H1 (cell line): ENCODE data around the gene LNX2. TPM values are rescaled to one million over a fixed set of nuclear protein-coding genes. Genes with fewer than 3 reads are reported as not detected.

Experiments
- CTCF ChIA-PET: fragments of 300-600 bp; sonication (Branson Sonifier 250); formaldehyde crosslinking; loops from one replicate; lab custom pipeline; 2021; ENCODE audit not compliant: partially characterized antibody; lab: Charles Lee
- POLR2A ChIA-PET: fragments of 300-600 bp; sonication (Branson Sonifier 250); formaldehyde crosslinking; loops from one replicate; lab custom pipeline; 2021; ENCODE audit warnings: inconsistent platforms; ENCODE audit not compliant: partially characterized antibody; lab: Charles Lee
- DNase-seq, 2 experiments: peaks; one replicate each; pipeline versions ENCODE4 v3.0.0 to v3.0.0-alpha.2; 2010 to 2022; ENCODE audit warnings: low spot score in 2 of 2, low read depth in 1 of 2, mixed read lengths in 1 of 2
- FAIRE-seq: peaks from 2 replicates; lab custom pipeline; 2011; peaks lifted over from hg19 to GRCh38; lab: Jason Lieb, UNC
- H2AFZ ChIP-seq: 2 replicates; pipeline ENCODE4 v1.8.1; 2012; ENCODE audit warnings: low read length, inconsistent platforms
- H2AK5ac ChIP-seq: 2 replicates; pipeline ENCODE4 v1.6.1; 2013; ENCODE audit warnings: low read depth, low read length
- H2BK120ac ChIP-seq: replicated peaks from 2 replicates; pipeline ENCODE3; 2013; ENCODE audit warnings: low read depth, low read length, inconsistent platforms
- H2BK12ac ChIP-seq: 2 replicates; pipeline ENCODE4 v1.6.1; 2013; ENCODE audit warnings: low read depth, low read length
- H2BK15ac ChIP-seq: 2 replicates; pipeline ENCODE4 v1.6.1; 2013; ENCODE audit warnings: low read length
- H2BK20ac ChIP-seq: 2 replicates; pipeline ENCODE4 v1.6.1; 2013; ENCODE audit warnings: low read length
- H2BK5ac ChIP-seq: 2 replicates; pipeline ENCODE4 v1.6.1; 2013; ENCODE audit warnings: low read depth, low read length
- H3K14ac ChIP-seq: 2 replicates; pipeline ENCODE4 v1.6.1; 2013; ENCODE audit warnings: inconsistent platforms; ENCODE audit not compliant: insufficient read length
- H3K18ac ChIP-seq: 2 replicates; pipeline ENCODE4 v1.6.1; 2013; ENCODE audit warnings: low read length; ENCODE audit errors: extremely low read depth
- H3K23ac ChIP-seq: 2 replicates; pipeline ENCODE4 v1.6.1; 2013; ENCODE audit warnings: inconsistent platforms; ENCODE audit not compliant: insufficient read length
- H3K23me2 ChIP-seq: 2 replicates; pipeline ENCODE4 v1.6.1; 2013; ENCODE audit warnings: low read depth, low read length
- H3K27ac ChIP-seq: 2 replicates; pipeline ENCODE4 v1.6.1; 2011; ENCODE audit warnings: low read depth, low read length, inconsistent platforms
- H3K27me3 ChIP-seq, 4 experiments: replicated peaks in 1 of 4; 1 replicate in 1 of 4; 2 replicates in 3 of 4; pipeline versions ENCODE4 v1.6.1 to v1.8.1; 2011 to 2013; ENCODE audit warnings: low read length in 3 of 4, mild to moderate bottlenecking in 3 of 4, inconsistent platforms in 2 of 4, mixed read lengths in 2 of 4, moderate library complexity in 1 of 4; ENCODE audit not compliant: control insufficient read depth in 3 of 4, insufficient read depth in 3 of 4; ENCODE audit errors: extremely low read depth in 1 of 4
- H3K36me3 ChIP-seq, 4 experiments: 2 replicates each; pipeline versions ENCODE4 v1.6.1 to v1.8.1; 2011 to 2013; ENCODE audit warnings: mild to moderate bottlenecking in 4 of 4, low read length in 3 of 4, moderate library complexity in 2 of 4, control low read depth in 1 of 4, inconsistent platforms in 1 of 4; ENCODE audit not compliant: insufficient read depth in 4 of 4, control insufficient read depth in 2 of 4
- H3K4ac ChIP-seq: replicated peaks from 2 replicates; pipeline ENCODE3; 2013; ENCODE audit warnings: low read length, low read depth, mixed read lengths, inconsistent platforms; ENCODE audit not compliant: insufficient read length
- H3K4me1 ChIP-seq, 4 experiments: replicated peaks in 1 of 4; 1 replicate in 1 of 4; 2 replicates in 3 of 4; pipeline versions ENCODE4 v1.6.1 to v1.8.1; 2011 to 2013; ENCODE audit warnings: low read length in 3 of 4, inconsistent platforms in 2 of 4, mixed read lengths in 1 of 4; ENCODE audit not compliant: insufficient read depth in 4 of 4, control insufficient read depth in 3 of 4
- H3K4me2 ChIP-seq, 2 experiments: 2 replicates each; pipeline versions ENCODE4 v1.6.1 to v1.8.1; 2011 to 2013; ENCODE audit warnings: low read depth in 2 of 2, low read length in 2 of 2, control low read depth in 1 of 2, inconsistent platforms in 1 of 2, mild to moderate bottlenecking in 1 of 2; ENCODE audit not compliant: insufficient read depth in 1 of 2
- H3K4me3 ChIP-seq, 4 experiments: fragments of 200-600, 300-600 bp in 1 of 4; sonication (generic), shearing (Covaris generic), sonication (Bioruptor Twin) in 1 of 4; 2 replicates each; pipeline versions ENCODE4 v1.5.1 to v1.8.1; 2011 to 2016; ENCODE audit warnings: low read length in 4 of 4, low read depth in 3 of 4, control low read depth in 2 of 4, inconsistent platforms in 2 of 4, mild to moderate bottlenecking in 2 of 4, mixed read lengths in 1 of 4, moderate library complexity in 1 of 4; ENCODE audit not compliant: insufficient read depth in 2 of 4; ENCODE audit errors: extremely low read depth in 1 of 4
- H3K56ac ChIP-seq: replicated peaks from 2 replicates; pipeline ENCODE3; 2013; ENCODE audit warnings: low read depth, mild to moderate bottlenecking, mixed read lengths, low read length, inconsistent platforms; ENCODE audit not compliant: insufficient read length
- H3K79me1 ChIP-seq: 2 replicates; pipeline ENCODE4 v1.6.1; 2013; ENCODE audit warnings: low read depth, low read length, control low read depth
- H3K79me2 ChIP-seq, 2 experiments: 2 replicates each; pipeline versions ENCODE4 v1.6.1 to v1.8.1; 2012 to 2013; ENCODE audit warnings: low read length in 2 of 2, mild to moderate bottlenecking in 2 of 2, inconsistent platforms in 1 of 2; ENCODE audit not compliant: insufficient read depth in 2 of 2, control insufficient read depth in 1 of 2
- H3K9ac ChIP-seq, 4 experiments: replicated peaks in 1 of 4; 1 replicate in 1 of 4; 2 replicates in 3 of 4; pipeline versions ENCODE4 v1.6.1 to v1.8.1; 2011 to 2013; ENCODE audit warnings: low read depth in 3 of 4, low read length in 3 of 4, control low read depth in 2 of 4, mild to moderate bottlenecking in 2 of 4, moderate library complexity in 2 of 4, inconsistent platforms in 1 of 4; ENCODE audit errors: extremely low read depth in 1 of 4
- H3K9me3 ChIP-seq, 2 experiments: 2 replicates each; pipeline versions ENCODE4 v1.6.1 to v1.8.1; 2012 to 2013; ENCODE audit warnings: mild to moderate bottlenecking in 2 of 2, moderate library complexity in 2 of 2, control low read depth in 1 of 2, inconsistent platforms in 1 of 2, low read depth in 1 of 2, low read length in 1 of 2, mixed read lengths in 1 of 2; ENCODE audit not compliant: insufficient read depth in 2 of 2
- H4K20me1 ChIP-seq, 2 experiments: replicated peaks in 1 of 2; 2 replicates each; pipeline versions ENCODE3 to v1.8.1; 2011 to 2013; ENCODE audit warnings: inconsistent platforms in 2 of 2, low read length in 2 of 2, mild to moderate bottlenecking in 1 of 2; ENCODE audit not compliant: insufficient read depth in 2 of 2, control insufficient read depth in 1 of 2
- H4K5ac ChIP-seq: 2 replicates; pipeline ENCODE4 v1.6.1; 2013; ENCODE audit warnings: low read length, low read depth, mixed read lengths, inconsistent platforms; ENCODE audit not compliant: insufficient read length
- H4K8ac ChIP-seq: 2 replicates; pipeline ENCODE4 v1.8.0; 2013; ENCODE audit warnings: mild to moderate bottlenecking, moderate library complexity, low read length, inconsistent platforms; ENCODE audit not compliant: insufficient read depth; ENCODE audit errors: extremely low read depth
- H4K91ac ChIP-seq: replicated peaks from 2 replicates; pipeline ENCODE3; 2013; ENCODE audit warnings: low read length, mixed read lengths, inconsistent platforms; ENCODE audit not compliant: insufficient read length
- ASH2L ChIP-seq: fragments of 200-600, 300-600 bp; sonication (generic); IDR thresholded peaks from one replicate; pipeline ENCODE4 v1.7.1; 2017; ENCODE audit warnings: low read length
- JUND ChIP-seq: IDR thresholded peaks from 2 replicates; pipeline ENCODE4 v1.6.1; 2011; ENCODE audit warnings: mild to moderate bottlenecking, improper control_type of control experiment, low read length
- KDM4A ChIP-seq: IDR thresholded peaks from one replicate; pipeline ENCODE4 v1.7.1; 2012; ENCODE audit warnings: low read depth, mild to moderate bottlenecking, moderate library complexity, low read length, inconsistent platforms; ENCODE audit not compliant: severe bottlenecking
- PHF8 ChIP-seq: fragments of 200-600 bp; sonication (generic); conservative IDR thresholded peaks from 2 replicates; pipeline ENCODE4 v1.7.1; 2012; ENCODE audit warnings: low read depth, mild to moderate bottlenecking, inconsistent platforms, low read length, moderate library complexity
- RBBP5 ChIP-seq: IDR thresholded peaks from 2 replicates; pipeline ENCODE4 v1.7.1; 2012; ENCODE audit warnings: low read depth, mild to moderate bottlenecking, inconsistent platforms, low read length, moderate library complexity, borderline replicate concordance
- SAP30 ChIP-seq: fragments of 300-600 bp; sonication (generic); IDR thresholded peaks from 2 replicates; pipeline ENCODE4 v1.7.1; 2012; ENCODE audit warnings: low read length, moderate library complexity, mild to moderate bottlenecking, inconsistent platforms; ENCODE audit not compliant: insufficient read depth, insufficient replicate concordance
- SIN3A ChIP-seq, 2 experiments: IDR thresholded peaks in 1 of 2; conservative IDR thresholded peaks in 1 of 2; 2 replicates each; pipeline ENCODE4 v1.6.1; 2011 to 2012; ENCODE audit warnings: low read length in 2 of 2, improper control_type of control experiment in 1 of 2, low read depth in 1 of 2, mild to moderate bottlenecking in 1 of 2
- WGBS, 2 experiments: shearing (Covaris generic) in 1 of 2; methylation state at CpG; one replicate each; pipeline versions ENCODE4 v1.1.6 to v1.1.7; 2013 to 2015; ENCODE audit warnings: low lambda C conversion rate in 2 of 2, mixed read lengths in 2 of 2, inconsistent platforms in 1 of 2, low coverage in 1 of 2, missing lambda C conversion rate in 1 of 2; ENCODE audit not compliant: insufficient replicate concordance in 2 of 2, insufficient coverage in 1 of 2, insufficient read length in 1 of 2; ENCODE audit errors: extremely low coverage in 1 of 2, missing lambda C conversion rate in 1 of 2; 5-methylcytosine and 5-hydroxymethylcytosine counted together
- polyA plus RNA-seq, 7 experiments: library from polyadenylated mRNA; depleted of rRNA in 3 of 7; stranded (reverse) in 5 of 7; unstranded in 2 of 7; fragments of >200 nt in 5 of 7; fragments of 200-250 nt in 2 of 7; gene quantifications; 1 replicate in 5 of 7; 2 replicates in 1 of 7; 4 replicates in 1 of 7; pipeline versions ENCODE4 v1.2.1 to v1.2.3, GENCODE V29; 2011 to 2013; ENCODE audit warnings: missing spikeins in 2 of 7, mixed read lengths in 2 of 7
- total RNA-seq: library from RNA; stranded (reverse); fragmentation: NEBNext Ultra II Directional; extraction: Animal tissue kit (Norgen Biotek cat#: 25700); gene quantifications from 2 replicates; pipeline ENCODE4 v1.2.1, GENCODE V29; 2021
- TF ChIP-seq, protein P1 (sequence below), 3 experiments: IDR thresholded peaks; 1 replicate in 2 of 3; 2 replicates in 1 of 3; pipeline versions ENCODE4 v1.5.1 to v1.6.1; 2011; ENCODE audit warnings: low read length in 3 of 3, mild to moderate bottlenecking in 3 of 3, inconsistent platforms in 2 of 3, low read depth in 1 of 3, moderate library complexity in 1 of 3; ENCODE audit not compliant: insufficient read depth in 1 of 3; ENCODE audit errors: control extremely low read depth in 1 of 3

LNX2 gene
- total and polyA plus RNA-seq, 2 of the 8 experiments (the other 6 are each of a cell fraction or from before 2014, with no cell fraction given), result 6.4 to 13.9 TPM

- no peak for DNase-seq
- TF ChIP-seq JUND (no peak), ASH2L (peak; percentile 54), RBBP5 (peak; percentile 37; the same call in 1 of the 2 replicates), SAP30 (peak; percentile 23), KDM4A (peak; percentile 88), SIN3A (conservative IDR thresholded peaks at IDR 0.05 in 1 of 2, IDR thresholded peaks at IDR 0.05 in 1 of 2; ENCODE audit: low read depth in 1 of 2, low read length in 2 of 2) (0 out of 4 replicates have a peak, but pooled peaks of 1 of the 2 experiments have one; percentile 53), PHF8 (peak; percentile 15; the same call in 1 of the 2 replicates)
- TF ChIP-seq, protein P1, sequence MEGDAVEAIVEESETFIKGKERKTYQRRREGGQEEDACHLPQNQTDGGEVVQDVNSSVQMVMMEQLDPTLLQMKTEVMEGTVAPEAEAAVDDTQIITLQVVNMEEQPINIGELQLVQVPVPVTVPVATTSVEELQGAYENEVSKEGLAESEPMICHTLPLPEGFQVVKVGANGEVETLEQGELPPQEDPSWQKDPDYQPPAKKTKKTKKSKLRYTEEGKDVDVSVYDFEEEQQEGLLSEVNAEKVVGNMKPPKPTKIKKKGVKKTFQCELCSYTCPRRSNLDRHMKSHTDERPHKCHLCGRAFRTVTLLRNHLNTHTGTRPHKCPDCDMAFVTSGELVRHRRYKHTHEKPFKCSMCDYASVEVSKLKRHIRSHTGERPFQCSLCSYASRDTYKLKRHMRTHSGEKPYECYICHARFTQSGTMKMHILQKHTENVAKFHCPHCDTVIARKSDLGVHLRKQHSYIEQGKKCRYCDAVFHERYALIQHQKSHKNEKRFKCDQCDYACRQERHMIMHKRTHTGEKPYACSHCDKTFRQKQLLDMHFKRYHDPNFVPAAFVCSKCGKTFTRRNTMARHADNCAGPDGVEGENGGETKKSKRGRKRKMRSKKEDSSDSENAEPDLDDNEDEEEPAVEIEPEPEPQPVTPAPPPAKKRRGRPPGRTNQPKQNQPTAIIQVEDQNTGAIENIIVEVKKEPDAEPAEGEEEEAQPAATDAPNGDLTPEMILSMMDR (IDR thresholded peaks at IDR 0.05; ENCODE audit: control extremely low read depth in 1 of 3, insufficient read depth in 1 of 3, low read depth in 1 of 3, low read length in 3 of 3), result 0 out of 4 replicates have a peak, but pooled peaks of 1 of the 3 experiments have one; percentile 4
Measured at GRCh38 chr13:27619728-27620376, 477 bp downstream of the LNX2 start.

More at GRCh38 chr13:27619728-27620376, 477 bp downstream of the LNX2 start:
- Histone ChIP-seq H4K5ac (no peak overlapping the region), H2BK120ac (no peak overlapping the region), H3K27ac (0 out of 2 replicates have a peak overlapping the region, but pooled peaks have one; percentile 7), H3K14ac (no peak overlapping the region), H4K8ac (peak overlapping the region; percentile 79), H3K18ac (no peak overlapping the region), H3K4me1 (peaks cover 3 to 9% (median 7%) of the 10 kb centered on the region in 4 experiments), H3K79me2 (peaks cover 36 to 78% of the 10 kb centered on the region in 2 experiments), H2BK12ac (no peak overlapping the region), H3K9ac (peak overlapping the region; percentile 38 to 84 (median 62)), H3K27me3 (no peaks in the 10 kb centered on the region), H3K23me2 (peaks cover 6% of the 10 kb centered on the region; the same call in 1 of the 2 replicates), H3K4ac (no peak overlapping the region), H2AK5ac (no peak overlapping the region), H3K36me3 (peaks cover 4 to 19% (median 10%) of the 10 kb centered on the region in 4 experiments; a peak in 7 of 8 replicates), H2BK5ac (no peak overlapping the region), H2BK20ac (no peak overlapping the region), H3K23ac (no peak overlapping the region), H3K56ac (no peak overlapping the region), H3K79me1 (peaks cover 4% of the 10 kb centered on the region), H4K20me1 (peaks cover 11 to 29% of the 10 kb centered on the region in 2 experiments), H4K91ac (no peak overlapping the region), H2BK15ac (no peak overlapping the region), H3K4me2 (peak overlapping the region; percentile 67 to 88), H3K4me3 (peak overlapping the region; percentile 79 to 97 (median 86)), H3K9me3 (no peaks in the 10 kb centered on the region), H2AFZ (peak overlapping the region; percentile 78; the same call in 1 of the 2 replicates)
- 1% methylated on average over 19 of the region's 47 CpGs; no CpG with 5 or more reads in 1 of the 2 experiments for WGBS, 2 experiments
- ChIA-PET CTCF (interaction anchor here (0.8 to 1.4 kb wide), 4 partner anchors 13 to 240 kb away, joined by 3 read pairs; no protein-coding TSS in a partner anchor), POLR2A (interaction anchor here (0.7 to 3.1 kb wide), 14 partner anchors 8 to 353 kb away, joined by 3 to 14 read pairs (median 4); no protein-coding TSS in a partner anchor)
- FAIRE-seq, result no peak
